Activated CD8-positive, alpha-beta memory T cell treated with anti-CD3 and anti-CD28 coated beads, Interleukin-2, amount 50 U/mL, for 1 hour (primary cell): ENCODE results near the gene BACH2.
"Not testable (repeated sequence)": the region's sequence is repeated elsewhere in the genome, so short reads cannot be mapped to it uniquely, and the experiment has no call there.

Experiments used
- DNase-seq: peaks from one replicate; pipeline ENCODE4 v3.0.0-alpha.2; 2020; ENCODE audit errors: extremely low read depth

The BACH2 gene

DNA sequence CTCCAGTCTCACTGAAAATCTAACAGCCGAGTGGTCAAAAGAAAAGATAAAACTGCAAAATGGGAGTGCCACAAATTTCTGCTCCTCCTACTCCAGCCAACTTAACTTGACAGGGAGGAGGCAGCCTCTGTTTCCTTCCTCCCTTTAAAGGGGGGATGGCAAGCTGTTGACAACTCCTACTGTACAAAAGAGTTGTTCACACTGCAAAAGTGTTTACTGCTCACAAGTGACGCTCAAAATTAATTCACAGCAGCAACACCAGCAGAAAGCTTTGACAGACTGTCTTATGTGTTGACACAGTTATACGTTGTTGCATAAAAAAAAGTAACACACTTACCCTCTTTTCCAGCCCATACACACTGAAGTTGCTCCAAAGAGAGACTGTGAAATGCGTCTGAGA, 169.8 kb downstream of the BACH2 start:
- DNase-seq, result no peak

DNA sequence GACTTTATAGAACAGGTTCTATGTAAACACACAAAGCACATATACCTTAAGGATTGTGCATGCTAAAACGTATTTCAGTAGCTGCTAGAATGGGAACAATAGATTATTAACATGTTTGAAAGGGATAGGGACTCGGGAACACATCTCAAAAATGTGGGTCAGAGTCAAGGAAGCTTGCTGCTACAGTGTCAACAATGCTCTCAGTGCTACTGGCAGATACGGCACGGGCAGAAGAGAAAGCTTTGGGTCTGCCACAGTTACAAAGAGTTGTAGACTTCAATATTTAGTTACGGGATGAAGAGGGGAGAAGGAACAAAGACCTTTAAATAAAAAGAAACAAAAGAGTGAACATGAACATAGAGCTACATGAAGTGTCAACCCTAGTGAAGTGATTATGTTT, 170.5 kb downstream of the BACH2 start:
- no peak for DNase-seq

DNA sequence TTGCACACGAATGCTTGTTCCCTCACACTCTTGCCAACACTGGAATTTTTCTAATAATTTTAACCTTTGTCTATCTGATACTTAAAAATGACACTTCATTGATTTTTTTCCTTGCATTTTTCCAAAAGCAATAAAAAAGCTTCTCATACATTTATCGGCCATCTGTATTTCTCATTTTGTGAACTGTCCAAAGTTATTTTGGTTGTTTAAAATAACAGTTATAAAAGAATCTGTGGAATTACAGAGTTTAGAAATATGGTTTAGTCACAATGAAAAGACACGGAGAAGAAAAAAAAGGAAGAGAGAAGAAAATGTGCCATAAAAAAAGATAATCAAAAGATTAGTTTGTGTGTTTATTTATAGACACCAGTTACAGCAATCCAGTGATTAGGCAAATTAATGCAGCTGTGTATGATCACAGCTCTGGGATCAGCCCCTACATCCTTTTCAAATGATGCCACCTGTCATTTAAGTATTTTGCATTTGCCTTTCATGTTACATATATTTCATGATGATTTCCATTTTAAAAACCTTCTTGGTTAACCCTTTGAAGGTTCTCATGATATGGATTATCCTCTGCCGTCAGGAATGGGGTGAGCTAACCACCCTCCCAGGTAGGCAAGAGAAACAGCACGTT, 171.7 kb downstream of the BACH2 start:
- DNase-seq, result no peak

DNA sequence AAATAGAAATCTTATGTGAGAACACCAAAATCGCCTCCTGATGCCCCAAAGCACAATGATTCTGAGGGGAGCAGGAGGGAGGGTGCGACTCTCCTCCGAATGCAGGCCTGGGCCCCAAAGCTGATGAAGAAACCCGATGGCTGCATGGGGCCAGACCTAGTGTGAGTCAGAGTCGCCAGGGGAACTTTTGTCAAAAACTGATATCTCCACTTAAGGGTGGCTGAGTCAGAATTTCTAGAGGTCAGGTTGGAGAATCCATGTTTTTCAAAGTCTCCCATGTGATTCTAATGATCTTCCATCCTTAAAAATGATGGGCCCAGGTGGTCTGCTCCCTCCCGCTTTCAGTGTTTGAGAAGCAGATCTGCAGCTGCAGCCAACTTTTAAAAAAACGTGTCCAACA, 172.8 kb downstream of the BACH2 start:
- no peak for DNase-seq

DNA sequence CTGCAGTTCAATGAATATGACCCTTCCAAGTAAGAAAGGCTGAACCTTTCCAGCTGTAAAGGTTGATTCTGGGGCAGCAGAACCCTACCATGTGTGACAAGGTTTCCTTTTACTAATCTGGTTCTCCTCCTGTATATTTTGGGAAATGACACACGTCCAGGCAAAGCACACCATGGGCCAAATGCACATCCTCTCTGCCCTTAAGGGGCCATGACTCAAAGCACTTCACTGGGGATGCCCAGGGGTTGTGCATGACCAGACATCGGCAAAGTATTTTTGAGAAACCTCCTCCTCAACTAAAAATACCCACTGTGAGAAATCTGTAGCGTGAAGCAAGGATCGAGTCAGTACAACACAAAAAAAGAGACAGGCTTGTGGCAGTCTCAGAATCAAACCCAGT, 174.7 kb downstream of the BACH2 start:
- DNase-seq, result no peak

DNA sequence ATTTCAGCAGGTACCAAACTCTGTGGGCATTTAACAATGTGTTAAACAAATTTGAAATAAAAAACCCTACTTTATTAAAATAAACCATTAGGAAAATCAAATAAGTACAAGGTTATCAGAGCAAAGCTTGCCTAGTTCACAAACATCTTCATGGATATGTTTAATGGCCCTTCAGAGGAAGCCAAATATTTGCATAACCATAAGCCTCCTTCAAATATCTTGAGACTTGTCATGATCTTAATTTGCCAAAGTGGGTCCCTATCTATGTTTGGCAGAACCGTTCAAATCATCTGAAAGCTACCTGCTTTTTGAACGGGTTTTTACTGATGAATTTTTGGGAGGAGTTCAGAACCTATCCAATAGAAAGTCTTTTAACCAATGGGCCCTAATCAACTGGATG, 176.3 kb downstream of the BACH2 start:
- DNase-seq, result no peak

DNA sequence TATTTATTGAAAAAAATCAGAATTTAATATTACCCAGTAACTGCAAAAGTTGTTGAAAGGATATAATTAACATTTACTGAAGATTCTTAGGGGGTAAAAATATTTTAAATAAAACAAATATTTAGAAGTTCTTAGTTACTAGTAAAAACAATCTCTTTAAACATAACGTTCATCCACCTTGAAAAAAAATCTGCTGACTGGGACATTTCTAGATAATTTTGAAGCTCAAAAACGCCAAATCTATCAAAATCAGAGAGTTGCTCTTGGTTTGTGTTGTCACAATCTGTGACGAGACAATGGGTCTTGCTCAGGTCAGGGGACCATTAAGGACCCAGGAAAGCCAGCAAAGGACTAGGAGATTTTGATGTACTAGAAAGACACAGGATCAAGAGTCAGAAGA, 177.0 kb downstream of the BACH2 start:
- no peak for DNase-seq

DNA sequence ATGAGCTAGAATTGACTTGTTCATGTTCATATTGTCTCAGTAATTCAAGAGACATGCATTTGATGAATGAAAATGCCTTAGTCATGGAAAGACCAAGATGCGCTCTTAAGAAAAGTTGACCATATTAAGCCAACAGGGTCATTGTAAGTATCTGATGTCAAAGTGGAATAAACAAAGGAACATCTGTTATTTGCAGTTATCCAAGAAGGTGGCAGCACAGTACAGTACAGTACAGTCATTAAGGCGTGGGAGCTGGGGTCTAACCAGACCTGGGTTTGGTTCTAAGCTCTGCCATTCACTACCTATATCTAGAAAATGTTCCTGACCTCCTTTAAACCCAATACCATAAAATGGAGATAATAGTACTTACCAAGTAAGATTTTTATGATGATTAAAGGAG, 178.1 kb downstream of the BACH2 start:
- no peak for DNase-seq

DNA sequence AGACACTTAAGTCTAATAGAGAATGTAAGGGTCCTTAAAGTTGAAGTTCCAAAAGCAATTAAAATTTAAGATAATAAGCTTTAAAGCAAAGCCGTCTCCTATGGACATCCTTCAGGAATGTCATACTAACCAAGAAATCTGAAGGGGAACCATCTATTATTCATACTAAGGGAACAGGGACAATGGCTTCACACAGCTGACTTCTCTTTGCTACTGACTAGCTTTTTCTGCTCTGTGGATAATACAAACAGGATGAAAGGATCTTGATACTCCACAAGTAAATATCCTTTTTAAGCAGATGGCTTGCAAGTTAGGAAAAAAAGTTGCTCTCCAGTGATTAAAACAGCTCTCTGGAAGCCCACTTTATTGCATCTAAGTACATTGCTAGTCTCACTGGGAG, 178.6 kb downstream of the BACH2 start:
- no peak for DNase-seq

DNA sequence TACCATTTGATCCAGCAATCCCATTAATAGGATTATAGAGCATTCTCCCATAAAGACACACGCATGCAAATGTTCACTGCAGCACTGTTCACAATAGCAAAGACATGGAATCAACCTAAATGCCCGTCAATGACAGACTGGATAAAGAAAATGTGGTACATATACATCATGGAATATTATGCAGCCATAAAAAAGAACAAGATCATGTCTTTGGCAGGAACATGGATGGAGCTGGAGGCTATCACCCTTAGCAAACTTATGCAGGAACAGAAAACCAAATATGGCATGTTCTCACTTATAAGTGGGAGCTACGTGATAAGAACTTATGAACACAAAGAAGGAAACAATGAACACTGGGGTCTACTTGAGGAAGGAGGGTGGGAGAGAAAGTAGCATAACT, 180.5 kb downstream of the BACH2 start:
- not testable (repeated sequence) for DNase-seq

DNA sequence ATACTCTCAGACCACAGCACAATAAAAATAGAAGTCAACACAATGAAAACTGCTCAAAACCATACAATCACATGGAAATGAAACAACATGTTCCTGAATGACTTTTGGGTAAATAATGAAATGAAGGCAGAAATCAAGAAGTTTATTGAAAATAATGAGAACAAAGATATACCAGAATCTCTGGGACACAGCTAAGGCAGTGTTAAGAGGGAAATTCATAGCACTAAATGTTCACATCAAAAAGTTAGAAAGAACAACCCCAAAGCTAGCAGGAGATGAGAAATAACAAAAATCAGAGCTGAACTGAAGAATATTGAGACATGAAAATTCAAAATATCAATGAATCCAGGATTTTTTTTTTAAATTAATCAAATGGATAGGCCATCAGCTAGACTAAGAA, 183.3 kb downstream of the BACH2 start:
- no peak for DNase-seq

DNA sequence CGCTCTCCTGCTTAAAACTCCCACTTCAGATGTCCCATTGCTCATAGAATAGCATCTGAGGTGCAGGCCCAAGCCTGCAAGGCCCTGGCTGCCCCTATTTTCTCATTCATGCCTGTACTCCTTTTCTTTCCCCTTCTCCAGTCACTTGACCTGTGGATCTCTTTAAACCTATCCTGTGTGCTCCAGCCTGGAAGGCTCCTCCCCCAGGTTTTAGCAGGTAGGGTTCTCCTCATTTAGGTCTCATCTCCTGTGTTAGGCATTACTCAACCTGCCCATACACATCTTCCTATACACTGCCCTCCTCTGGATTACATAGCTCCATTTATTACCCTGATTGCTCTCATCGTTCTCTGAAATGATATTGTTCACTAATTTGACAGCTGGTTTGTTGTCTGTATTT, 185.3 kb downstream of the BACH2 start:
- DNase-seq, result no peak

DNA sequence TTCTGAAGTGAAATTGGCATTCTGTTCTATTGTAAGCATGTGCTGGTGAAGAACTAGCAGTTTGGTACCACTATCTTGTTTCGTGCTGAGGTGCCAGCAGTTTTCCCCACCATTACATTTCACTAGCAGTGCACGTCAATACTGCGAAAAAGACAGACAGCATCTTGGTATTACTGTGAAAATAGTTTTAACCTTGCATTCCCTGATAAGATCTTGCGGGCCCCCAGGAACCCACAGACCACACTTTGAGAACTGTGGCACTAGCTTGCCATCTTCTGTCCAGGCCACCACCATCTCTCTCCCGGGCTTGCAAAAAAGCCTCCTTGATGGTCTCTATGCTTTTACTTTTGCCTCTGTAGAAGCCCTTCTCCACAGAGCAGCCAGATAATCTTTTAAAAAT, 185.7 kb downstream of the BACH2 start:
- peak; percentile 41 for DNase-seq

DNA sequence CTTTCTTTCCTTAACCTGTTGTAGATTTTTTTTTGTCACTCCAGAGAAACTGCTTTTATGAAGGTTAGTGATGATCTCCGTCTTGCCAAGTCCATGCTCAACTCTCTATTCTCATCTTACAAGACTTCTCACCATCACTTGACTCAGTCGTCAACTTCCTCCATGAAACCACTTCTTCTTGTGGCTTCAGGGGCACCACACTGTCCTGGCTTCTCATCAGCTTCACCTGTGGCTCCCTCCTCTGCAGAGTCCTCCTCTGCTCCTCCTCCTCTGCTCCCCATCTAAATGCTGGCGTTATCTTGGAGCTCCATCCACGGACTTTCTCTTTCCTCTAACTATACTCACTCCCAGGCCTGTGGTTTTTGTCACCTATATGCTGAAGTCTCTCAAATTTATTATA, 187.5 kb downstream of the BACH2 start:
- DNase-seq, result no peak

DNA sequence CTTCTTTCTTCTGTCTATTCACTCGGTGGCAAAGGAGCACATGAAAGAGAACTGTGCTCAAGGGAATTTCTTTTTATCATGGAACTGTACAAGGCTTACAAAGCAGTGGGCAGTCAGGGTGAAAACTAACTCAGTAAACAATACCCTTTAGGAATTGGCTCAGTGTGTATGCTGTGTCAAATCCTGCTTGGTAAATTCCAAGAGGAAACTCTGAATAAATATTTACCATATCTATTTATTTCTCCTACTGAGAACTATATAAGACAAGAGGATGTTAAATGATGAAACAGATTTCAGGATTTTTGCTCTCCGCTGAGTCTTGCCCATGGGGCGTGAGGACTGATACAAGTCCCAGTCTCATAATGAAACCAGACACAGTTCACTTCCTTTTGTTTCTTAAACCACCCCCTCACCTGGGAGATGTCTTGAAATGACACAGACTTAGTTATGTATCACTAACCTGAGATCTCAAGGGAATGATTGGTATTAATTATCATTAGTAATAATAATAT, 188.8 kb downstream of the BACH2 start:
- DNase-seq, result no peak

DNA sequence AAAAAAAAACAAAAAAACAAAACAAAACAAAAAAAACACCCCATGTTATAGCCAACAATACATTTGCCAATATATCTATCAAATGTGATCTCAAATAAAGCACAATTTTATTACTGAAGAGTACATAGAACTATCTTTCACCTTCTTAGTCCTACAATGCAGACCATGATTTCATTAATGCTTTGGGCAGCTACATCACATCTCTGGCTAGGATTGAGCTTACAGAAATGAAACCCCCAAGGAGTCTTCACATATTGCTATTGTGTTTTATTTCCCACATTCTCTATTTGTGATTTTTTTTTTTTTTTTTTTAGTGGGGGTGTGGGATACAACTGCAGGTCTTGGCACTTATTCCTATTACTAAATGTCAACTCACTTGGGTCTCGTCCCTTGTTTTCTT, 189.3 kb downstream of the BACH2 start:
- no peak for DNase-seq

DNA sequence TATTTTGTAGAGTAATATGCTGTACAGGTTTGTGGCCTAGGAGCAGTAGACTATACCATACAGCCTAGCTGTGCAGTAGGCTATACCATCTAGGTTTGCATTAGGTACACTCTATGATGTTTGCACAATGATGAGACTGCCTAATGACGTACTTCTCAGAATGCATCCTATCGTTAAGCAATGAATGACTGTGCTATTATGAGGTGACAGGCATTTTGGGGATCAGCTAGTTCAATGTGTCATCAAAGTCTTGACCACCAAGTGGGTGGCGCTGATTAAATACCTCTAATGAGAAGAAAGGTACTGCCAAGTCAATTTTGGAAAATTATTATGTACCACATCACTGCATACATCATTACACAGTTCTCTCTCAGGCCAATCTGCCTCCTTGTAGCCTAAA, 190.2 kb downstream of the BACH2 start:
- DNase-seq, result no peak

DNA sequence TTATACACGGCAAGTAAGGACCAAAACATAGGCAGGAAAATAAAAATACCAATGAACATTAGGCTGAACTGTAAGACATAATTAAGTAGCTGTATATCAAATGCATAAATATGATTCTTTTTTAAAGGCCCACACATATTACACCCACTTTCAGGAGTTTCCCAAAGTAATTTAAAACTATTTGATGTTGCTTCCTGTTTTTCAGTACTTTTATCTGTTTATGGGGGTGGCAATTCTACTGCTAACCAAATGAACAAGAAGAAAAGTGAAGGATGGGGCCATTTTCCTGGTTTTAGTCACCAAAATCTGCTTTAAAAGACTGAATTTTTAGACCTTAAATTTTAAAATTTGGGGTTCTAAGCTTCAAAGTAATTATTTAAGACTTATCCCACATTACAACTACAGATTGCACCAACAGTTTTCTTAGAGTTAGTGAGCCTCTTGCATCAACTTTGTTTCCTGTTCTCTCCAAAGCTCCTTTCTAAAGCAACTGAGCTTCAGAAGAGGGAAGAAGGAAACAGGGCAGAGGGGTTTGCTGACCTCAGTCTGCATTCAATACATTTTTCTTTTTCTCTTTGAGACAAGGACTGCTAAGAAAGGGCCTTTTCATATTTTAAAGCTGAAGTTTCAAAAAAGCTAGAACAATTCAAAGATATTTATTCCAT, 191.0 kb downstream of the BACH2 start:
- DNase-seq, result no peak

DNA sequence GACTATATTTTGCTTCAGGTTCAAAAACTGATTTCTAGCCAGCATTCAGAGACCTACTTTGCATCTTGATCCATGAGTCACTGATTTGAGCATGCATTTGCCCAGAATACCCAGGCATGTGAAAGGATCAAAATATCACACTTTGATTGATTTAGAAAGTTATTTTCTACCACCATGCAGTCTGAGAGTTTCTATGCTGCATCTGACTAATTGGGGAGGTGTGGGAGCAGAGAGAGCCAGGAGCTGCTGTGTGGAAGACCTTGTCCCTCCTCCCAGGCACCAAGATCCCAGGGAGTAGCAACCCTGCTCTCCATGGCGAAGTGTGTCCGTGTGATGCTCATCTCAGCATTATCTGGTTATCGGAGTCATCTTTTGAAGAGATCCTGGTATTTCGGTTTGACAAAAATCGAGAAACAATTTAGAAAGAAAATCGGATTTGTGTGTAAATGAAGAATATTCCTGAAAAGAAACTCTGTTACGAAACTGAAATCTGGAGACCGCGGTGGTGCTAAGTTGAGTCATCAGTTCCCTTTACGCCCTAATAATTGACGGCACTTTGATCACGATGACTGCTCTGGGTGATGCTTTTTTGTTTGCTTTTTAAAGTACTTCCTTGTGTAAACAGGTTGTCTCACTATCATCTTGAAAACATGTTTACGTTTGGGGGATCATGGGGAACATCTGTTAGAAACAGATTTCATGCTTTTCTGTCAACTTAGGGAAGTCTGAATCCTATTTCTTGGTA, 193.4 kb downstream of the BACH2 start:
- DNase-seq, result no peak

DNA sequence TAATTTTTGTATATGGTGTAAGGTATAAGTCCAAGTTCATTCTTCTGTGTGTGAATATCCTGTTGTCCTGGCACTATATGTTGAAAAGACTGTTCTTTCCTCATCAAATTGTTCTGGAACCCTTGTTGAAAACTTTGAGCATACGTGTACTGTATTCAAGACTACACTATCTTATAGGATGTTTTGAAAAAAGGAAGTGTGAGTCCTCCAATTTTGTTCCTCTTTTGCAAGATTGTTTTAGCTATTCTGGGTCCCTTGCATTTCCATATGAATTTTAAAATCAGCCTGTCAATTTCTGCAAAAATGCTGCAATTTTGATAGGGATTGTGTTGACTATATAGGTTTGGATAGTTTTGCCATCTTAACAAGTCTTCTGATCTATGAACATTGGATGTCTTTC, 195.2 kb downstream of the BACH2 start:
- no peak for DNase-seq

DNA sequence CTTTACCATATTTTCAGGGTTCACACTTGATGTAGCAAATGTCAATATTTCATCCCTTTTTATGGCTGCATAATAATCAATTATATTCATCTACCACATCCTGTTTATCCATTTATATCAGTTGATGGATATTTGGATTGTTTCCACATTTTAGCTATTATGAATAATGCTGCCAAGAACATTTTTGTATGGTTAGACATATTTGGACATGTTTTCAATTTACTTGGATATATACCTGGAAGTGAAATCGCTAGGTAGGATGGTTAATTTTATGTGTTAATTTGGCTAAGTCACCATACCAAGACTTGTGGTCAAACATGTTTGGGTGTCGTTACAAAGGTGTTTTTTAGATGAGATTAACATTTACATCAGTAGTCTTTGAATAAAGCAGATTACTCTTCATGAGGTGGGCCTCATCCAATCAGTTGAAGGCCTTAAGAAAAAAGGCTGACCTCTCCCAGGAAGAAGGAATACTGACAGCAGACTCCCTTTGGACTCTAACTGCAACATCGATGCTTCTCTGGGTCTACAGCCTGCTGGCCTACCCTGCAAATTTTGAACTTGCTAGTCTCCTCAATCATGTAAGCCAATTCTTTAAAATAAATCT, 196.5 kb downstream of the BACH2 start:
- no peak for DNase-seq

DNA sequence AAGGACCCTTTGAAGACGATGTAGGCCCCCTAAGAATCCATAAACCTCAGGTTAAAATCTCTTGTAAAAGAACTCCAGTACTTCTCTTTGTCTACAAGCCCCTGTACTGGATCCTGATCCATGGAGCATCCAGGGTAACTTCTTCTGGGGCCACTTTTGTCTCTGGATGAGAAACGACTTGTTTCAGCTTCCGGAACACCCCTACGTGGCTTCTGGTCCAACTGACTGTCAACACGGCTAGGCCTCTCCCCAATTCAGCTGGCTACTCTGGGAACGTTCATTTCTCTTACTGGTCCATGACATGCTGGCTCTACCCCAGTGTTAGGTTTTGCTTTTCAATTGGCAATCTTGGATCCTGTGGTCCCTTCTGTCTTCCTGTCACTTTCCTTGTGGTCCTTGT, 198.0 kb downstream of the BACH2 start:
- no peak for DNase-seq
